HepG2 (cell line): Measurements from ENCODE around the gene DNALI1. TPM values are rescaled to one million over a fixed set of nuclear protein-coding genes. Genes with fewer than 3 reads are reported as not detected.
"Not testable (repeated sequence)": the region's sequence is repeated elsewhere in the genome, so short reads cannot be mapped to it uniquely, and the experiment has no call there.

ENCODE experiments used
- ATAC-seq: fragments of 200-7000 bp; cut with Tn5 transposase; 3 replicates; pipeline ENCODE4 v1.9.1; 2020; ENCODE audit warnings: mild to moderate bottlenecking, moderate library complexity
- BruUV-seq: library from RNA; stranded (reverse); fragments of 400-500 nt; replicated peaks from 2 replicates; lab custom pipeline; 2021; lab: Mats Ljungman, UMichigan
- CTCF ChIA-PET: fragments of 300-600 bp; formaldehyde crosslinking; extraction: SDS; loops from one replicate; lab custom pipeline; 2021; ENCODE audit warnings: low total read pairs, inconsistent platforms, low intra/inter-chr PET ratio; lab: Yijun Ruan, JAX
- POLR2A ChIA-PET: fragments of 350-600 bp; sonication (Branson Sonifier 250); formaldehyde crosslinking; loops from one replicate; lab custom pipeline; 2020; ENCODE audit warnings: antibody characterized with exemption, inconsistent platforms; lab: Yijun Ruan, JAX
- DNase-seq: peaks from one replicate; pipeline ENCODE4 v3.0.0-alpha.2; 2015; ENCODE audit warnings: low spot score
- FAIRE-seq: peaks from 3 replicates; lab custom pipeline; 2011; peaks lifted over from hg19 to GRCh38; lab: Jason Lieb, UNC
- H2AFZ ChIP-seq: one replicate; pipeline ENCODE4 v1.6.1; 2011; ENCODE audit warnings: low read length, inconsistent platforms
- H3K27ac ChIP-seq: fragments of 300-600 bp; 3 replicates; pipeline ENCODE4 v1.8.0; 2011; ENCODE audit warnings: mixed run types, mild to moderate bottlenecking, mixed read lengths, low read length, inconsistent platforms; ENCODE audit not compliant: insufficient read depth; ENCODE audit errors: extremely low read length
- H3K27me3 ChIP-seq, 2 experiments: fragments of 200-600 bp in 1 of 2; 2 replicates in 1 of 2; 3 replicates in 1 of 2; pipeline versions ENCODE4 v1.6.0 to v1.8.0; 2011; ENCODE audit warnings: low read length in 2 of 2, mild to moderate bottlenecking in 2 of 2, moderate library complexity in 2 of 2, inconsistent platforms in 1 of 2; ENCODE audit not compliant: insufficient read depth in 2 of 2, control insufficient read depth in 1 of 2
- H3K36me3 ChIP-seq, 2 experiments: fragments of 200-600 bp in 1 of 2; replicated peaks in 1 of 2; 2 replicates in 1 of 2; 3 replicates in 1 of 2; pipeline versions ENCODE4 v1.5.1 to v1.8.0; 2011; ENCODE audit warnings: low read length in 2 of 2, inconsistent platforms in 1 of 2; ENCODE audit not compliant: insufficient read depth in 2 of 2, control insufficient read depth in 1 of 2
- H3K4me1 ChIP-seq: 2 replicates; pipeline ENCODE4 v1.5.1; 2012; ENCODE audit warnings: low read length, inconsistent platforms; ENCODE audit not compliant: insufficient read depth
- H3K4me2 ChIP-seq: 2 replicates; pipeline ENCODE4 v1.6.0; 2011; ENCODE audit warnings: low read depth, low read length, inconsistent platforms
- H3K4me3 ChIP-seq, 3 experiments: fragments of 200-600 bp in 1 of 3; sonication (generic), shearing (Covaris generic) in 1 of 3; replicated peaks in 1 of 3; 2 replicates each; pipeline ENCODE4 v1.5.1; 2011 to 2016; ENCODE audit warnings: low read length in 3 of 3, inconsistent platforms in 2 of 3, low read depth in 2 of 3, mild to moderate bottlenecking in 2 of 3, control low read depth in 1 of 3, mixed read lengths in 1 of 3; ENCODE audit not compliant: insufficient read depth in 1 of 3
- H3K79me2 ChIP-seq: one replicate; pipeline ENCODE4 v1.6.1; 2011; ENCODE audit warnings: low read length, inconsistent platforms; ENCODE audit not compliant: insufficient read depth
- H3K9ac ChIP-seq: 2 replicates; pipeline ENCODE4 v1.6.0; 2011; ENCODE audit warnings: mild to moderate bottlenecking, low read depth, low read length, inconsistent platforms; ENCODE audit not compliant: insufficient read depth
- H3K9me3 ChIP-seq: 2 replicates; pipeline ENCODE4 v1.5.1; 2012; ENCODE audit warnings: mild to moderate bottlenecking, low read length
- H4K20me1 ChIP-seq: 2 replicates; pipeline ENCODE4 v1.6.0; 2011; ENCODE audit warnings: inconsistent platforms, mild to moderate bottlenecking, low read length, moderate library complexity; ENCODE audit not compliant: insufficient read depth
- FOSL2 ChIP-seq: sonication (generic); formaldehyde crosslinking; IDR thresholded peaks from 2 replicates; pipeline ENCODE4 v1.4.0; 2020; ENCODE audit warnings: missing genetic modification reagents
- FOXK1 ChIP-seq: sonication (generic); formaldehyde crosslinking; IDR thresholded peaks from 2 replicates; pipeline ENCODE4 v1.4.0; 2020; ENCODE audit warnings: low read depth, missing genetic modification reagents, borderline replicate concordance
- HOMEZ ChIP-seq: IDR thresholded peaks from 2 replicates; pipeline ENCODE4 v1.6.1; 2016; ENCODE audit warnings: low read depth
- HOXA3 ChIP-seq: sonication (generic); formaldehyde crosslinking; IDR thresholded peaks from 2 replicates; pipeline ENCODE4 v1.5.0; 2020; ENCODE audit warnings: missing genetic modification reagents
- KLF16 ChIP-seq, 2 experiments: sonication (generic) in 1 of 2; formaldehyde crosslinking in 1 of 2; IDR thresholded peaks; 2 replicates each; pipeline versions ENCODE4 v1.6.1 to v1.8.0; 2016 to 2023; ENCODE audit warnings: missing genetic modification reagents in 2 of 2, missing compliant biosample characterization in 1 of 2
- NR2F1 ChIP-seq, 2 experiments: fragments of 450-650 bp in 1 of 2; formaldehyde crosslinking in 1 of 2; IDR thresholded peaks; 2 replicates each; pipeline versions ENCODE4 v1.5.0 to v1.6.1; 2016 to 2020; ENCODE audit warnings: mild to moderate bottlenecking in 1 of 2, missing compliant biosample characterization in 1 of 2, missing genetic modification reagents in 1 of 2, moderate library complexity in 1 of 2
- NR2F6 ChIP-seq, 2 experiments: IDR thresholded peaks; 2 replicates each; pipeline ENCODE4 v1.6.1; 2016; ENCODE audit warnings: antibody characterized with exemption in 1 of 2, mild to moderate bottlenecking in 1 of 2
- RARA ChIP-seq: IDR thresholded peaks from 2 replicates; pipeline ENCODE4 v1.6.1; 2016; ENCODE audit warnings: missing genetic modification reagents, missing compliant biosample characterization
- RXRB ChIP-seq: IDR thresholded peaks from 2 replicates; pipeline ENCODE4 v1.6.1; 2016; ENCODE audit warnings: borderline replicate concordance, missing genetic modification reagents, missing compliant biosample characterization
- SAP130 ChIP-seq: IDR thresholded peaks from 2 replicates; pipeline ENCODE4 v1.6.1; 2016; ENCODE audit warnings: low read depth
- SP4 ChIP-seq: sonication (generic); formaldehyde crosslinking; IDR thresholded peaks from 2 replicates; pipeline ENCODE4 v1.8.1; 2023; ENCODE audit warnings: mild to moderate bottlenecking, missing genetic modification reagents
- ZBTB3 ChIP-seq: sonication (generic); formaldehyde crosslinking; IDR thresholded peaks from 2 replicates; pipeline ENCODE4 v1.4.0; 2020; ENCODE audit warnings: low read depth, mild to moderate bottlenecking, moderate library complexity, missing genetic modification reagents, borderline replicate concordance
- ZMYM2 ChIP-seq: sonication (generic); formaldehyde crosslinking; IDR thresholded peaks from 2 replicates; pipeline ENCODE4 v1.8.0; 2022; ENCODE audit warnings: mild to moderate bottlenecking, missing genetic modification reagents
- ZNF317 ChIP-seq: sonication (generic); formaldehyde crosslinking; IDR thresholded peaks from 2 replicates; pipeline ENCODE4 v1.5.0; 2020; ENCODE audit warnings: mild to moderate bottlenecking, missing genetic modification reagents
- ZNF350 ChIP-seq: sonication (generic); formaldehyde crosslinking; IDR thresholded peaks from 2 replicates; pipeline ENCODE4 v1.4.0; 2020; ENCODE audit warnings: mild to moderate bottlenecking, low read depth, missing genetic modification reagents, borderline replicate concordance
- ZNF430 ChIP-seq: sonication (generic); formaldehyde crosslinking; IDR thresholded peaks from 2 replicates; pipeline ENCODE4 v1.9.0; 2021; ENCODE audit warnings: mild to moderate bottlenecking, missing genetic modification reagents
- WGBS: methylation state at CpG from one replicate; pipeline ENCODE4 v1.1.6; 2017; ENCODE audit warnings: low lambda C conversion rate; 5-methylcytosine and 5-hydroxymethylcytosine counted together
- in situ Hi-C: cut with HindIII; loops from 2 replicates; pipeline ENCODE4 v1.10.0; 2017; ENCODE audit warnings: low pct_unique_long_range_greater_than_20kb; ENCODE audit not compliant: extremely low pct_ligation_motif_present
- intact Hi-C: fragments of 100-400 bp; cut with micrococcal nuclease; formaldehyde crosslinking; loops from one replicate; pipeline ENCODE4 v1.10.0; 2022; ENCODE audit not compliant: unreplicated experiment
- polyA plus RNA-seq, 8 experiments: library from polyadenylated mRNA; depleted of rRNA in 3 of 8; stranded (reverse) in 7 of 8; unstranded in 1 of 8; fragments of >200 nt; fragmentation: Illumina TruSeq in 4 of 8; extraction: Trizol in 4 of 8; gene quantifications; 2 replicates each; pipeline versions ENCODE4 v1.2.1 to v1.2.3, GENCODE V29; 2011 to 2016; ENCODE audit warnings: low read depth in 4 of 8, missing spikeins in 1 of 8, mixed read lengths in 1 of 8; ENCODE audit not compliant: insufficient read depth in 1 of 8
- total RNA-seq, 5 experiments: library from RNA; depleted of rRNA; stranded (reverse); fragments of >200 nt; fragmentation: Illumina TruSeq; extraction: Trizol; gene quantifications; 2 replicates each; pipeline ENCODE4 v1.2.3, GENCODE V29; 2016; ENCODE audit warnings: low read depth in 1 of 5

DNALI1 gene
- total and polyA plus RNA-seq, 2 of the 13 experiments (the other 11 are each of a cell fraction or from before 2014, with no cell fraction given), result 0.42 to 0.70 TPM

- H3K27ac ChIP-seq; BruUV-seq; H3K4me3 ChIP-seq; CTCF ChIA-PET; H3K4me2 ChIP-seq; H4K20me1 ChIP-seq; TF ChIP-seq NR2F6 (CRISPR knock-in tag; IDR thresholded peaks at IDR 0.05): not testable (repeated sequence)
- H3K4me1 ChIP-seq, result peaks cover 46% of the 10 kb centered on the region
- 0% methylated on average over 1 of the region's 1 CpG for WGBS
- TF ChIP-seq ZMYM2 (peak; percentile 23; the same call in 1 of the 2 replicates), SAP130 (0 out of 2 replicates have a peak, but pooled peaks have one; percentile 9), RARA (CRISPR knock-in tag) (peak; percentile 52), NR2F6 (IDR thresholded peaks at IDR 0.05) (peak; percentile 46; the same call in 1 of the 2 replicates), NR2F1 (CRISPR knock-in tag; IDR thresholded peaks at IDR 0.05) (0 out of 4 replicates have a peak, but pooled peaks of 1 of the 2 experiments have one; percentile 37), FOSL2 (peak; percentile 73)
- TF ChIP-seq, all 625 proteins: peak for 6; not testable (repeated sequence) for 619
- H3K79me2 ChIP-seq, H3K9me3 ChIP-seq, FAIRE-seq, H3K9ac ChIP-seq, H3K36me3 ChIP-seq, H3K27me3 ChIP-seq, intact Hi-C loops, H2AFZ ChIP-seq, ATAC-seq, in situ Hi-C loops: not testable (repeated sequence)
- peak; percentile 40 for DNase-seq
- POLR2A ChIA-PET, result interaction anchor here (6.1 kb wide), 1 partner anchor 15 kb away, joined by 52 read pairs; the partner anchor contains the start of gene MEAF6
Measured at GRCh38 chr1:37529888-37530287, 26.9 kb upstream of the DNALI1 start.

GRCh38 chr1:37532418-37533156, 24.2 kb upstream of the DNALI1 start:
- in situ Hi-C loops, H3K79me2 ChIP-seq, intact Hi-C loops, H3K4me3 ChIP-seq, H4K20me1 ChIP-seq, CTCF ChIA-PET, H2AFZ ChIP-seq, H3K9me3 ChIP-seq, H3K27me3 ChIP-seq: not testable (repeated sequence)
- H3K4me1 ChIP-seq, result peaks cover 73% of the 10 kb centered on the region
- H3K4me2 ChIP-seq, result peak overlapping the region; percentile 9; the same call in 1 of the 2 replicates
- TSS peak; percentile 49 for BruUV-seq
- 39% methylated on average over 4 of the region's 4 CpGs for WGBS
- H3K27ac ChIP-seq, result peak overlapping the region; percentile 90
- POLR2A ChIA-PET, result interaction anchor here (1.1 to 6.1 kb wide), 4 partner anchors 10 to 59 kb away, joined by 3 to 52 read pairs (median 4); partner anchors contain the start of genes MEAF6, SNIP1 and ZC3H12A
- peak; percentile 85 for DNase-seq
- ATAC-seq, result peak; percentile 79
- FAIRE-seq, result peak; percentile 64
- peak overlapping the region; percentile 40; the same call in 1 of the 2 replicates for H3K9ac ChIP-seq
- H3K36me3 ChIP-seq, result peaks cover 5 to 11% of the 10 kb centered on the region in 2 experiments; a peak in 3 of 5 replicates
- TF ChIP-seq HOXA3 (CRISPR knock-in tag), result peak; percentile 42; the same call in 1 of the 2 replicates
- TF ChIP-seq RXRB (CRISPR knock-in tag), result peak; percentile 61; the same call in 1 of the 2 replicates
- 0 out of 2 replicates have a peak, but pooled peaks have one; percentile 38 for TF ChIP-seq ZNF317 (CRISPR knock-in tag)
- 0 out of 2 replicates have a peak, but pooled peaks have one; percentile 49 for TF ChIP-seq ZNF430
- TF ChIP-seq SP4 (CRISPR knock-in tag), result peak; percentile 68; the same call in 1 of the 2 replicates
- TF ChIP-seq HOMEZ (CRISPR knock-in tag), result peak; percentile 28; the same call in 1 of the 2 replicates
- 0 out of 4 replicates have a peak, but pooled peaks of 1 of the 2 experiments have one; percentile 30 for TF ChIP-seq KLF16 (CRISPR knock-in tag; IDR thresholded peaks at IDR 0.05)
- 0 out of 2 replicates have a peak, but pooled peaks have one; percentile 21 for TF ChIP-seq FOXK1
- TF ChIP-seq ZBTB3 (CRISPR knock-in tag), result 0 out of 2 replicates have a peak, but pooled peaks have one; percentile 40
- peak; percentile 56; the same call in 1 of the 2 replicates for TF ChIP-seq ZNF350 (CRISPR knock-in tag)
